HG03025 (cell line): ENCODE measurements around the gene NBR1.
"Not testable (repeated sequence)": the region's sequence is repeated elsewhere in the genome, so short reads cannot be mapped to it uniquely, and the experiment has no call there.

Experiments used
- ATAC-seq: cut with Tn5 transposase; IDR thresholded peaks from one replicate; pipeline ENCODE4 v1.9.1; 2021; ENCODE audit warnings: mild to moderate bottlenecking, moderate library complexity; ENCODE audit not compliant: unreplicated experiment, low FRiP score

Gene NBR1

GRCh38 chr17:43240596-43241352, 69.8 kb downstream of the NBR1 start:
- not testable (repeated sequence) for ATAC-seq

GRCh38 chr17:43246456-43246855, 75.4 kb downstream of the NBR1 start:
- not testable (repeated sequence) for ATAC-seq
